Measurements from ENCODE around the gene OR6N1. TPM values are rescaled to one million over a fixed set of nuclear protein-coding genes. Genes with fewer than 3 reads are reported as not detected.

Gene OR6N1
- total and polyA plus RNA-seq, 9 of the 15 experiments (the other 6 are each of a cell fraction or from before 2014, with no cell fraction given): 0.01 to 0.07 TPM; not detected in 7

DNA sequence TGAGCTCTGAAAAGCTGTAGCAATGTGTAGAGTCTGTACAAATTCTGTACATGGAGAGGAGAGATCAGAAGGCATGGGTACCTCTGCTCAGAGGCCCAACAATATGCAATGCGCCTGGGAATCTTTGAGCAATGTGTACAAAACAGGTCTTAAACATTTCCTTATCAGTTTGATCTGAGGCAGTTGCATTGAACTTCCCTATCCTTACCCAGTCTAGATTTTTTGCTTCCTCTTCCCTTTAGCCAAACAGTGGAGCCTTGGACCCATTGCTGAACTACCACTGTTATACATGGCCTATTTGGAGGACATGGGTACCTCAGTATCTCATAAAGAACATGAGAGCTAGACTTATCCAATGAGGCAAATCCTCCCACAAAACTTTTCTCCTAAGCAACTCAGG, 46.6 kb upstream of the OR6N1 start (continued):
- no peak for TF ChIP-seq IRF9 (tag; IDR thresholded peaks at IDR 0.05)
- peak; percentile 71; the same call in 1 of the 2 replicates for TF ChIP-seq HSF4 (CRISPR knock-in tag; IDR thresholded peaks at IDR 0.05; ENCODE audit: borderline replicate concordance)
- no peak for TF ChIP-seq RBM22 (IDR thresholded peaks at IDR 0.05; ENCODE audit: low read depth, low read length, poor library complexity, severe bottlenecking)
- peak; percentile 91 for TF ChIP-seq ZNF644 (tag; IDR thresholded peaks at IDR 0.05; ENCODE audit: low read depth)
- TF ChIP-seq, protein P1, sequence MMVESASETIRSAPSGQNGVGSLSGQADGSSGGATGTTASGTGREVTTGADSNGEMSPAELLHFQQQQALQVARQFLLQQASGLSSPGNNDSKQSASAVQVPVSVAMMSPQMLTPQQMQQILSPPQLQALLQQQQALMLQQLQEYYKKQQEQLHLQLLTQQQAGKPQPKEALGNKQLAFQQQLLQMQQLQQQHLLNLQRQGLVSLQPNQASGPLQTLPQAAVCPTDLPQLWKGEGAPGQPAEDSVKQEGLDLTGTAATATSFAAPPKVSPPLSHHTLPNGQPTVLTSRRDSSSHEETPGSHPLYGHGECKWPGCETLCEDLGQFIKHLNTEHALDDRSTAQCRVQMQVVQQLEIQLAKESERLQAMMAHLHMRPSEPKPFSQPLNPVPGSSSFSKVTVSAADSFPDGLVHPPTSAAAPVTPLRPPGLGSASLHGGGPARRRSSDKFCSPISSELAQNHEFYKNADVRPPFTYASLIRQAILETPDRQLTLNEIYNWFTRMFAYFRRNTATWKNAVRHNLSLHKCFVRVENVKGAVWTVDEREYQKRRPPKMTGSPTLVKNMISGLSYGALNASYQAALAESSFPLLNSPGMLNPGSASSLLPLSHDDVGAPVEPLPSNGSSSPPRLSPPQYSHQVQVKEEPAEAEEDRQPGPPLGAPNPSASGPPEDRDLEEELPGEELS (CRISPR knock-in tag; IDR thresholded peaks at IDR 0.05; ENCODE audit: borderline replicate concordance): no peak
- TF ChIP-seq, protein P2, sequence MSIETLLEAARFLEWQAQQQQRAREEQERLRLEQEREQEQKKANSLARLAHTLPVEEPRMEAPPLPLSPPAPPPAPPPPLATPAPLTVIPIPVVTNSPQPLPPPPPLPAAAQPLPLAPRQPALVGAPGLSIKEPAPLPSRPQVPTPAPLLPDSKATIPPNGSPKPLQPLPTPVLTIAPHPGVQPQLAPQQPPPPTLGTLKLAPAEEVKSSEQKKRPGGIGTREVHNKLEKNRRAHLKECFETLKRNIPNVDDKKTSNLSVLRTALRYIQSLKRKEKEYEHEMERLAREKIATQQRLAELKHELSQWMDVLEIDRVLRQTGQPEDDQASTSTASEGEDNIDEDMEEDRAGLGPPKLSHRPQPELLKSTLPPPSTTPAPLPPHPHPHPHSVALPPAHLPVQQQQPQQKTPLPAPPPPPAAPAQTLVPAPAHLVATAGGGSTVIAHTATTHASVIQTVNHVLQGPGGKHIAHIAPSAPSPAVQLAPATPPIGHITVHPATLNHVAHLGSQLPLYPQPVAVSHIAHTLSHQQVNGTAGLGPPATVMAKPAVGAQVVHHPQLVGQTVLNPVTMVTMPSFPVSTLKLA (conservative IDR thresholded peaks at IDR 0.05): no peak
- TF ChIP-seq DDX20 (tag; IDR thresholded peaks at IDR 0.05; ENCODE audit: low read depth): 0 out of 2 replicates have a peak, but pooled peaks have one; percentile 47
- no peak for TF ChIP-seq MCM5 (IDR thresholded peaks at IDR 0.05; ENCODE audit: low read depth)
- TF ChIP-seq SNRNP70 (optimal IDR thresholded peaks at IDR 0.05; ENCODE audit: low read depth, low read length): no peak
- no peak for TF ChIP-seq CAMTA2 (CRISPR knock-in tag; conservative IDR thresholded peaks at IDR 0.05)
- TF ChIP-seq ZNF239 (CRISPR knock-in tag; IDR thresholded peaks at IDR 0.05): peak; percentile 50
- 0 out of 2 replicates have a peak, but pooled peaks have one; percentile 24 for TF ChIP-seq SMARCE1 (IDR thresholded peaks at IDR 0.05)
- TF ChIP-seq, protein P3, sequence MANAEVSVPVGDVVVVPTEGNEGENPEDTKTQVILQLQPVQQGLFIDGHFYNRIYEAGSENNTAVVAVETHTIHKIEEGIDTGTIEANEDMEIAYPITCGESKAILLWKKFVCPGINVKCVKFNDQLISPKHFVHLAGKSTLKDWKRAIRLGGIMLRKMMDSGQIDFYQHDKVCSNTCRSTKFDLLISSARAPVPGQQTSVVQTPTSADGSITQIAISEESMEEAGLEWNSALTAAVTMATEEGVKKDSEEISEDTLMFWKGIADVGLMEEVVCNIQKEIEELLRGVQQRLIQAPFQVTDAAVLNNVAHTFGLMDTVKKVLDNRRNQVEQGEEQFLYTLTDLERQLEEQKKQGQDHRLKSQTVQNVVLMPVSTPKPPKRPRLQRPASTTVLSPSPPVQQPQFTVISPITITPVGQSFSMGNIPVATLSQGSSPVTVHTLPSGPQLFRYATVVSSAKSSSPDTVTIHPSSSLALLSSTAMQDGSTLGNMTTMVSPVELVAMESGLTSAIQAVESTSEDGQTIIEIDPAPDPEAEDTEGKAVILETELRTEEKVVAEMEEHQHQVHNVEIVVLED (CRISPR knock-in tag; IDR thresholded peaks at IDR 0.05): no peak
- TF ChIP-seq, protein P4, sequence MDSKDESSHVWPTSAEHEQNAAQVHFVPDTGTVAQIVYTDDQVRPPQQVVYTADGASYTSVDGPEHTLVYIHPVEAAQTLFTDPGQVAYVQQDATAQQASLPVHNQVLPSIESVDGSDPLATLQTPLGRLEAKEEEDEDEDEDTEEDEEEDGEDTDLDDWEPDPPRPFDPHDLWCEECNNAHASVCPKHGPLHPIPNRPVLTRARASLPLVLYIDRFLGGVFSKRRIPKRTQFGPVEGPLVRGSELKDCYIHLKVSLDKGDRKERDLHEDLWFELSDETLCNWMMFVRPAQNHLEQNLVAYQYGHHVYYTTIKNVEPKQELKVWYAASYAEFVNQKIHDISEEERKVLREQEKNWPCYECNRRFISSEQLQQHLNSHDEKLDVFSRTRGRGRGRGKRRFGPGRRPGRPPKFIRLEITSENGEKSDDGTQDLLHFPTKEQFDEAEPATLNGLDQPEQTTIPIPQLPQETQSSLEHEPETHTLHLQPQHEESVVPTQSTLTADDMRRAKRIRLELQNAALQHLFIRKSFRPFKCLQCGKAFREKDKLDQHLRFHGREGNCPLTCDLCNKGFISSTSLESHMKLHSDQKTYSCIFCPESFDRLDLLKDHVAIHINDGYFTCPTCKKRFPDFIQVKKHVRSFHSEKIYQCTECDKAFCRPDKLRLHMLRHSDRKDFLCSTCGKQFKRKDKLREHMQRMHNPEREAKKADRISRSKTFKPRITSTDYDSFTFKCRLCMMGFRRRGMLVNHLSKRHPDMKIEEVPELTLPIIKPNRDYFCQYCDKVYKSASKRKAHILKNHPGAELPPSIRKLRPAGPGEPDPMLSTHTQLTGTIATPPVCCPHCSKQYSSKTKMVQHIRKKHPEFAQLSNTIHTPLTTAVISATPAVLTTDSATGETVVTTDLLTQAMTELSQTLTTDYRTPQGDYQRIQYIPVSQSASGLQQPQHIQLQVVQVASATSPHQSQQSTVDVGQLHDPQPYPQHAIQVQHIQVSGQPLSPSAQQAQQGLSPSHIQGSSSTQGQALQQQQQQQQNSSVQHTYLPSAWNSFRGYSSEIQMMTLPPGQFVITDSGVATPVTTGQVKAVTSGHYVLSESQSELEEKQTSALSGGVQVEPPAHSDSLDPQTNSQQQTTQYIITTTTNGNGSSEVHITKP (IDR thresholded peaks at IDR 0.05; ENCODE audit: partially characterized antibody): no peak
- TF ChIP-seq KLF6 (CRISPR knock-in tag; IDR thresholded peaks at IDR 0.05; ENCODE audit: borderline replicate concordance): peak; percentile 29; the same call in 1 of the 2 replicates
- 0 out of 2 replicates have a peak, but pooled peaks have one; percentile 12 for TF ChIP-seq HIVEP1 (CRISPR knock-in tag; IDR thresholded peaks at IDR 0.05)
- no peak for TF ChIP-seq SRSF1 (IDR thresholded peaks at IDR 0.05; ENCODE audit: low read depth, low read length)
- 0 out of 2 replicates have a peak, but pooled peaks have one; percentile 19 for TF ChIP-seq MTA3 (IDR thresholded peaks at IDR 0.05; ENCODE audit: borderline replicate concordance)

Measured in K562 (cell line).